ENCODE measurements around the gene CHSY1. TPM values are rescaled to one million over a fixed set of nuclear protein-coding genes. Genes with fewer than 3 reads are reported as not detected.

CHSY1 gene
- total RNA-seq, 4 donors from 2014 or later, result 8.8 to 19.3 (median 11.4) TPM

DNA sequence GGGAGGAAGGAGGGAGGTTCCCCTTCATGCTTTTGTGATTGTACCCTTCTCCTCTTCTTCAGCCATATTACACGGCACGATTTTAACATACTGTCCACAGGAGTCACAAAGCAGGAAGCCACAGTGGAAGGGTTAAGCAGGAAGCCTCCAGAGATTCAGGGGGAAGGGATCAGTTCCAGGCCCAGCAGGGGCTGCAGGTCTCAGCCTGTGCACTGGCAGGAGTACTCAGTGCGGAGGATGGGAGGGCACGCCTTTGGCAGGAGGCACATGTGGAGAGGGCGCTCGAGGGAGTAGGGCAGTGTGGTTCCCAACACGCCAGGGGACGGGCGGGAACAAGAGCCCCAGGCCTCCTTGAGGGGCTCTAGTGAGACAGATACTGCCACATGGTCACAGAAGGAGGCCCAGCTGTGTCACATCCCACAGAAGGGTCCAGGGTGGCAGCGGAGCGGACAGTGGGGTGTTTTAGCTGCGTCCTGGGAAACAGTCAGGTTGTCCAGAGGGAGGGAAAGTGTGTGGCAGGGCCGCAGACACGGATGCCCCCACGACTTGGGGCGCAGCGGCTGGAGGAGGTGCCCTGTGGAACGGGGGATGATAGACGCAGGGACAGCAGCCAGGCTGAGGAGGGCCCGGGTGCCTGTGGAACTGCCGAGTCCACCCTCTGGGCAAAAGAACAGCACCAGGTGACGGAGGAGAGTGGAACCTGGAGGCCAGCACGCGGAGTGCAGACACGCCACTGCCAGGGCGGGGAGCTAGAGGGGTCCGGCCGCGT is 77.5 kb downstream of the CHSY1 start:
- Histone ChIP-seq H3K4me1 (peaks cover 31 to 95% (median 33%) of the 10 kb centered on the region in 3 donors), H3K27me3 (no peaks in the 10 kb centered on the region), H3K27ac (peak overlapping the region; percentile 46 to 72 (median 58)), H3K4me3 (no peak overlapping the region), H3K36me3 (peaks cover 0 to 10% (median 0%) of the 10 kb centered on the region in 3 donors), H3K9me3 (no peaks in the 10 kb centered on the region)
- TF ChIP-seq POLR2A (IDR thresholded peaks at IDR 0.05), result no peak
- TF ChIP-seq, protein P1, sequence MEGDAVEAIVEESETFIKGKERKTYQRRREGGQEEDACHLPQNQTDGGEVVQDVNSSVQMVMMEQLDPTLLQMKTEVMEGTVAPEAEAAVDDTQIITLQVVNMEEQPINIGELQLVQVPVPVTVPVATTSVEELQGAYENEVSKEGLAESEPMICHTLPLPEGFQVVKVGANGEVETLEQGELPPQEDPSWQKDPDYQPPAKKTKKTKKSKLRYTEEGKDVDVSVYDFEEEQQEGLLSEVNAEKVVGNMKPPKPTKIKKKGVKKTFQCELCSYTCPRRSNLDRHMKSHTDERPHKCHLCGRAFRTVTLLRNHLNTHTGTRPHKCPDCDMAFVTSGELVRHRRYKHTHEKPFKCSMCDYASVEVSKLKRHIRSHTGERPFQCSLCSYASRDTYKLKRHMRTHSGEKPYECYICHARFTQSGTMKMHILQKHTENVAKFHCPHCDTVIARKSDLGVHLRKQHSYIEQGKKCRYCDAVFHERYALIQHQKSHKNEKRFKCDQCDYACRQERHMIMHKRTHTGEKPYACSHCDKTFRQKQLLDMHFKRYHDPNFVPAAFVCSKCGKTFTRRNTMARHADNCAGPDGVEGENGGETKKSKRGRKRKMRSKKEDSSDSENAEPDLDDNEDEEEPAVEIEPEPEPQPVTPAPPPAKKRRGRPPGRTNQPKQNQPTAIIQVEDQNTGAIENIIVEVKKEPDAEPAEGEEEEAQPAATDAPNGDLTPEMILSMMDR (IDR thresholded peaks at IDR 0.05), result no peak
- WGBS, 2 donors, result 61 to 81% methylated on average over 26 to 29 of the region's 29 CpGs
- DNase-seq, result no peak
- intact Hi-C loops (cut with DNase I), result no loop called here

DNA sequence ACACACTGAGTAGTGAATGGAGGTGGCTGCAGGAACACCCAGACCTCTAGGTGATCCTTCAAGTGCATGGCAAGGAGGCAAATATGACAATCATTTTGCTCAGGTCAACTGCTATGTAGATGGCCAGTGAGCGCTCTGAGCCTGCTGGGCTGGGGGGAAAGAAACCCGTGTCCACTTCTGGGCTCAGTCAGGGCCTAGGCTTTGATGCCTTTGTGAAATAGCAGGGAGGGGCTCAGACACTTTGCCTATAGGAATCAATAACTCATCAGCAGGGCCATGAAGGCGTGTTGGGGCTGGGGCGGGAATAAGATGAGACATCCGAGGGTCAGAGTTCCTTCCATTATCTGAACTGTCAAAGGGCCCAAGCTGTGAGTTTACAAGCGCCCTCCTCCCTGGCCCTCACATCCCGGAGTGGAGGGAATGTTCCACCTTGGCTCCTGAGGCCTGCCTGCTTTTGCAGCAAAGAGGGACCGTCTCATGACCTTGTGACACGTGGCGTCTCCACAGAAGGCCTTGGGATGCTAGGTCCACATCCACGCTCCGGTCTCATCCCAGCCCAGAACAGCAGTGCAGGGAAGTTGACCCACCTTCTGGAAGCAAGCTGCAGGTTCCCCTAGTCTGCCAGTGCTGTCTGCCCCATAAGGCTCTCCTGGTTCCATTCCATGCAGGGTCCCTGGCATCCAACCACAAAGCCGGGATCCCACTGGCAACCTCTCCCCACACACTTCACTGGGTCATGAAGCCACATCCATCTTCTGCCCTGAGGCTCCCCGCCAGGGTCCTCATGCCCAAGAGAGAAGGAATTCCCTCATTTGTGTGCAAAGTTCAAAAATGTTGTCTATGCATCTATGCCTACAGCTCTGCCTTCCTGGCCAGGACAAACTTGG is 78.4 kb downstream of the CHSY1 start:
- intact Hi-C loops (cut with DNase I), result no loop called here
- no peak overlapping the region for H3K4me3 ChIP-seq
- 69 to 88% methylated on average over 5 to 8 of the region's 14 CpGs for WGBS, 2 donors
- H3K9me3 ChIP-seq, result no peaks in the 10 kb centered on the region
- no peak for DNase-seq
- peaks cover 36 to 95% (median 40%) of the 10 kb centered on the region in 3 donors for H3K4me1 ChIP-seq
- H3K27me3 ChIP-seq, result no peaks in the 10 kb centered on the region
- H3K36me3 ChIP-seq, result peaks cover 0 to 7% (median 0%) of the 10 kb centered on the region in 3 donors
- peak overlapping the region; percentile 46 to 65 (median 53) for H3K27ac ChIP-seq
- TF ChIP-seq POLR2A (IDR thresholded peaks at IDR 0.05), result no peak
- TF ChIP-seq, protein P1 (IDR thresholded peaks at IDR 0.05), result no peak

DNA sequence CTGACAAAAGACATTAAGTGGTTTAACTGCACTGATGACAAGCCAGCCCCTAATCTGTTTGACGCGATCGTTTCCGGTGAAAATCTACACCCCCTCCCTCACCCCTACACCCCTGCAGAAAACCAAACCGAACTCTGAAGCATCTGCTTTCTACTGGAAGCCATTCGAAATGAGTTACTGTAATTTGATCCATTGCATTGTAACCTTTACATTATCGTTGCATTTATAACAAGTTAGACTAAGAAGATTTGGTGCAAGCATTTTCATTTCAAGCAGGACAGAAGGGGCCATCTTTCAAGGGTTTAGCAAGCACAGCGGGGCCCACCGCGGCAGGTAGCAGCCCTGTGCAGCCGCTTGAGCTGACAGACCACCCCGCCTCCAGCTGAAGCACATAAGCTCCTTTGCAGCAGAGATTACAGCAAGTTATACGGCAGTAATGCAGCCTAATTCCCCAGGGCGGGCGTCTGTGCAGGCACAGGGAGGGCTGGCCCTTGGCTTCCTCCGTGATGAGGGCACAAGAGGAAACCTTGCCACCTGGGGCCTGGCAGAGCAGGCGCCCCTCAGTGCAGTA is 79.3 kb downstream of the CHSY1 start:
- Histone ChIP-seq H3K27me3 (no peaks in the 10 kb centered on the region), H3K4me1 (peaks cover 42 to 95% (median 48%) of the 10 kb centered on the region in 3 donors), H3K27ac (no peak overlapping the region), H3K4me3 (no peak overlapping the region), H3K36me3 (no peaks in the 10 kb centered on the region), H3K9me3 (no peaks in the 10 kb centered on the region)
- WGBS, 2 donors, result 38 to 57% methylated on average over 13 of the region's 17 CpGs
- TF ChIP-seq POLR2A (IDR thresholded peaks at IDR 0.05), result no peak
- TF ChIP-seq, protein P1 (IDR thresholded peaks at IDR 0.05), result no peak
- intact Hi-C loops (cut with DNase I), result no loop called here
- no peak for DNase-seq

DNA sequence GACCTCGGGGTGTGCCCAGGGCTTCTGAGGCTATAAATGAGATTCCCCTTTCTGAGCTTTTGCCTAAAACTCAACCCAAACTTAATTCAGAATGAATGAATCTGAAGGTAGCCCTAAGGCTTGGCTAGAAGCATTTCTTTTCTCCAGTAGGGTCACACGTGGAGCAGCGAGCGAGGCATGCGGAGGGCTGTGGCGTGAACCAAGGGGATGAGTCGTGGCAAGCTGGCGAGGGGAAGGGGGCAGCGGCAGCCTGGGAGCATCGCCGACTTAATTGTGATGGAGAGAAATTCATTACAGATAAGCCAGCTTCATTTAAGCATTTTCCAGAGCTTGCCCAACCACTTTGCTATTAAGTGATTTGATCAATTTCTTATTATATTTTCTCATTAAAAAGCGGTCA is 79.9 kb downstream of the CHSY1 start:
- no peak overlapping the region for H3K4me3 ChIP-seq
- 46 to 80% methylated on average over 10 to 12 of the region's 12 CpGs for WGBS, 2 donors
- DNase-seq, result no peak
- no peaks in the 10 kb centered on the region for H3K36me3 ChIP-seq
- no peaks in the 10 kb centered on the region for H3K9me3 ChIP-seq
- no peaks in the 10 kb centered on the region for H3K27me3 ChIP-seq
- no peak for TF ChIP-seq POLR2A (IDR thresholded peaks at IDR 0.05)
- TF ChIP-seq, protein P1 (IDR thresholded peaks at IDR 0.05), result no peak
- no peak overlapping the region for H3K27ac ChIP-seq
- intact Hi-C loops (cut with DNase I), result no loop called here
- peaks cover 45 to 95% (median 45%) of the 10 kb centered on the region in 3 donors for H3K4me1 ChIP-seq
